Left ventricle myocardium inferior (tissue), 1 donor: ENCODE data around the gene PNPO. TPM values are rescaled to one million over a fixed set of nuclear protein-coding genes. Genes with fewer than 3 reads are reported as not detected.

Experiments used
- DNase-seq: peaks from one replicate; pipeline ENCODE4 v3.0.0-alpha.2; 2020
- H3K27ac ChIP-seq: fragments of 200-600 bp; replicated peaks from 2 replicates; pipeline ENCODE4 v1.8.0; 2021
- H3K27me3 ChIP-seq: fragments of 200-600 bp; 2 replicates; pipeline ENCODE4 v1.8.0; 2021; ENCODE audit warnings: low read depth
- H3K36me3 ChIP-seq: fragments of 200-600 bp; 2 replicates; pipeline ENCODE4 v1.8.0; 2021
- H3K4me1 ChIP-seq: fragments of 200-600 bp; 2 replicates; pipeline ENCODE4 v1.8.0; 2021
- H3K4me3 ChIP-seq: fragments of 200-600 bp; 2 replicates; pipeline ENCODE4 v1.8.0; 2021; ENCODE audit warnings: mild to moderate bottlenecking, moderate library complexity
- H3K9me3 ChIP-seq: fragments of 200-600 bp; replicated peaks from 2 replicates; pipeline ENCODE4 v1.8.0; 2021
- CTCF ChIP-seq: fragments of 200-600 bp; IDR thresholded peaks from 2 replicates; pipeline ENCODE4 v1.8.0; 2021; ENCODE audit warnings: antibody characterized with exemption, mild to moderate bottlenecking, borderline replicate concordance
- intact Hi-C: fragments of 100-400 bp; cut with micrococcal nuclease; formaldehyde crosslinking; loops from one replicate; pipeline ENCODE4 v1.11.0; 2022
- total RNA-seq: library from RNA; stranded (reverse); fragmentation: NEBNext Ultra II Directional; extraction: Animal tissue kit (Norgen Biotek cat#: 25700); gene quantifications from one replicate; pipeline ENCODE4 v1.2.1, GENCODE V29; 2021
- donor health status: DM: no; HTN: yes; CAD: no; lungs with severe emphysema.

The PNPO gene
- total RNA-seq, 1 donor from 2014 or later, result 25.3 TPM

- H3K4me3 ChIP-seq, result peak overlapping the region; percentile 89
- intact Hi-C loops, result no loop called here
- H3K27ac ChIP-seq, result peak overlapping the region; percentile 99
- no peaks in the 10 kb centered on the region for H3K36me3 ChIP-seq
- H3K27me3 ChIP-seq, result no peaks in the 10 kb centered on the region
- TF ChIP-seq CTCF, result no peak
- no peaks in the 10 kb centered on the region for H3K9me3 ChIP-seq
- no peak for DNase-seq
- H3K4me1 ChIP-seq, result peaks cover 70% of the 10 kb centered on the region
These were observed 44.5 kb upstream of the PNPO start for GRCh38 chr17:47896672-47897490.

GRCh38 chr17:47897561-47897960, 43.8 kb upstream of the PNPO start:
- intact Hi-C loops, result no loop called here
- DNase-seq, result no peak
- H3K27me3 ChIP-seq, result no peaks in the 10 kb centered on the region
- peak overlapping the region; percentile 99 for H3K27ac ChIP-seq
- no peaks in the 10 kb centered on the region for H3K36me3 ChIP-seq
- H3K9me3 ChIP-seq, result no peaks in the 10 kb centered on the region
- H3K4me1 ChIP-seq, result peaks cover 76% of the 10 kb centered on the region
- TF ChIP-seq CTCF, result no peak
- H3K4me3 ChIP-seq, result peak overlapping the region; percentile 89

- intact Hi-C loops, result no loop called here
- peak overlapping the region; percentile 99 for H3K27ac ChIP-seq
These were observed 43.1 kb upstream of the PNPO start for GRCh38 chr17:47898241-47898640.

GRCh38 chr17:47899643-47900042, 41.7 kb upstream of the PNPO start:
- no peak for DNase-seq
- H3K4me1 ChIP-seq, result peaks cover 91% of the 10 kb centered on the region
- H3K27ac ChIP-seq, result peak overlapping the region; percentile 99
- H3K4me3 ChIP-seq, result no peak overlapping the region
- no peaks in the 10 kb centered on the region for H3K36me3 ChIP-seq
- H3K9me3 ChIP-seq, result no peaks in the 10 kb centered on the region
- intact Hi-C loops, result no loop called here
- no peaks in the 10 kb centered on the region for H3K27me3 ChIP-seq
- TF ChIP-seq CTCF, result no peak

More at GRCh38 chr17:47898241-47898640, 43.1 kb upstream of the PNPO start:
- Histone ChIP-seq H3K4me3 (no peak overlapping the region), H3K4me1 (peaks cover 83% of the 10 kb centered on the region), H3K36me3 (no peaks in the 10 kb centered on the region), H3K9me3 (no peaks in the 10 kb centered on the region), H3K27me3 (no peaks in the 10 kb centered on the region)
- TF ChIP-seq CTCF, result no peak
- DNase-seq, result no peak

- Histone ChIP-seq H3K36me3 (no peaks in the 10 kb centered on the region), H3K4me3 (no peak overlapping the region), H3K9me3 (no peaks in the 10 kb centered on the region), H3K27ac (peak overlapping the region; percentile 99), H3K4me1 (peaks cover 100% of the 10 kb centered on the region), H3K27me3 (no peaks in the 10 kb centered on the region)
- no peak for TF ChIP-seq CTCF
- no peak for DNase-seq
- intact Hi-C loops, result no loop called here
These were observed 39.9 kb upstream of the PNPO start for GRCh38 chr17:47901423-47901822.
